Activated CD4-positive, alpha-beta memory T cell treated with anti-CD3 and anti-CD28 coated beads for 36 hours (primary cell): ENCODE data around the gene TMEM178B. TPM values are rescaled to one million over a fixed set of nuclear protein-coding genes. Genes with fewer than 3 reads are reported as not detected.

ENCODE experiments used
- CTCF ChIA-PET: fragments of 350-600 bp; sonication (Branson Sonifier 250); formaldehyde crosslinking; loops from one replicate; lab custom pipeline; 2021; ENCODE audit warnings: antibody characterized with exemption, inconsistent platforms; lab: Charles Lee
- POLR2A ChIA-PET: fragments of 350-600 bp; sonication (Branson Sonifier 250); formaldehyde crosslinking; loops from one replicate; lab custom pipeline; 2021; ENCODE audit warnings: antibody characterized with exemption; lab: Charles Lee
- DNase-seq: peaks from one replicate; pipeline ENCODE4 v3.0.0-alpha.2; 2020
- H3K27ac Mint-ChIP-seq: one replicate; pipeline ENCODE4 v1.8.0; 2021; ENCODE audit warnings: mixed read lengths
- H3K27me3 Mint-ChIP-seq: one replicate; pipeline ENCODE4 v1.8.0; 2021; ENCODE audit warnings: mixed read lengths
- H3K36me3 Mint-ChIP-seq: one replicate; pipeline ENCODE4 v1.8.0; 2021; ENCODE audit warnings: mixed read lengths
- H3K4me1 Mint-ChIP-seq: one replicate; pipeline ENCODE4 v1.8.0; 2021; ENCODE audit warnings: low read depth, mixed read lengths
- H3K4me3 Mint-ChIP-seq: one replicate; pipeline ENCODE4 v1.8.0; 2021; ENCODE audit warnings: mild to moderate bottlenecking, mixed read lengths
- H3K9me3 Mint-ChIP-seq: one replicate; pipeline ENCODE4 v1.8.0; 2021; ENCODE audit warnings: mixed read lengths
- intact Hi-C: fragments of 100-400 bp; cut with micrococcal nuclease; formaldehyde crosslinking; loops from one replicate; pipeline ENCODE4 v1.15.1; 2023
- total RNA-seq, 2 experiments: library from RNA; stranded (reverse); gene quantifications; one replicate each; pipeline ENCODE4 v1.2.3, GENCODE V29; 2021

TMEM178B gene
- total RNA-seq, 2 experiments from 2014 or later = 0.58 to 0.81 TPM

DNA sequence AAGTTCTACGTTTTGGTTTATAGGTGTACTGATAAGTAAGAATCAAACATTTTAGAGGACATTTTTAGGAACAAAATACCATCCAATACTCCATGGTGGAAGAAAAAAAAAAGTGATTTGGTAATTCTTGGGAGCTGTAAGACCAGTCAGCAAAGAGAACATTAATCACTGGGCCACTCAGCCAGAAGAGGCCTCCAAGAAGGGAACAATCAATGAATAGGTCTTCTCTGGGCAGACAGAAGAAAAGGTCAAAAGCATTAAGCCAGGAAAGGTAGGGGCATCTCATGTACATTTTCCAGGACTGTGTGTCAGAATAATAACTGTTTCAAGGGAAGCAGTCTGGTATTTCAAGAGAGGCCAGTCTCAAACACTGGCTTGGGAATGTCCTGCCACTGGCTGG lies 286.9 kb downstream of the TMEM178B start:
- intact Hi-C loops = no loop called here
- ChIA-PET CTCF (no interaction called here), POLR2A (no interaction called here)
- Mint-ChIP-seq H3K9me3 (no peaks in the 10 kb centered on the region), H3K4me3 (no peak overlapping the region), H3K36me3 (no peaks in the 10 kb centered on the region), H3K27me3 (peaks cover 3% of the 10 kb centered on the region), H3K27ac (no peak overlapping the region), H3K4me1 (no peaks in the 10 kb centered on the region)
- no peak for DNase-seq

DNA sequence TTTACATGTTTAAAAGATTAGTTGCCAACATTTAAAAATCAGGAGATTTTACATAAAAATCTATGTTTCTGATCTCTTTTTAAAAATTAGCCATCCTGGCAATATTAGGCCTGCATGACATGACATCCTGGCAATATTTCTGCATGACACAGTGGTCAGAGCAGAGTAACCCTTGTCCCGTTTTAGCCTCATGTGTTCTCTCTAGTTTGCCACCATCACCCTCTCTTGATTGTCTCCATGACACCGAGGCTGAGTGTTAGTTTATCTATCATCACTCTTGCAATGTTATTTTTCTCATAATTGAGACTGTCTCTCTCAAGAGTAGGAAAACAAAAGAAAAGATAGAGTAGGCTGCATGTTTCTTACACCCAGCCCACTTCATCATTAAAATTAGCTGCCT lies 287.6 kb downstream of the TMEM178B start:
- ChIA-PET POLR2A (no interaction called here), CTCF (no interaction called here)

DNA sequence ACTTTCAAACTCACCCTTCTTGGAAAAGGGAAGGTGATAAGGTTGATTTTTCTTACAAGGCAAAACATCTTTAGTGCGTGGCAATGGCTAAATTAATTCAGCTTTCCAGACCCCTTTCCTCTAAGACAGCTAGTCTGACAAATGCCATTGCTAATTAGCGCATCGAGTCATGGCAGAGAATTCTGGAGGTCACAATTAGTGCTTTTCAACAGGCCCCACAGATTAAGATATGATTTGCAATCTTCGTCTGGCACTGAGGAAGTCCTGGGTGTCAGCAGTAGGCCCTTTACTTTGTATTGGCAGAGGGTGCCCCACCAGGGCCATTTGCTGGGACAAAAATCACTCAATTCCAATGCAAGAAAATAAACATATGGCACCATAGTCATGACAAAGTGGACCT lies 288.1 kb downstream of the TMEM178B start:
- Mint-ChIP-seq H3K4me1 (no peaks in the 10 kb centered on the region), H3K27me3 (peaks cover 3% of the 10 kb centered on the region), H3K27ac (no peak overlapping the region), H3K9me3 (no peaks in the 10 kb centered on the region), H3K36me3 (no peaks in the 10 kb centered on the region), H3K4me3 (no peak overlapping the region)
- POLR2A ChIA-PET = no interaction called here
- no peak for DNase-seq
- intact Hi-C loops = no loop called here
- CTCF ChIA-PET = no interaction called here

More for the DNA sequence above, 287.6 kb downstream of the TMEM178B start:
- Mint-ChIP-seq H3K27ac (no peak overlapping the region), H3K9me3 (no peaks in the 10 kb centered on the region), H3K4me3 (no peak overlapping the region), H3K36me3 (no peaks in the 10 kb centered on the region), H3K4me1 (no peaks in the 10 kb centered on the region), H3K27me3 (peaks cover 3% of the 10 kb centered on the region)
- intact Hi-C loops = no loop called here
- DNase-seq = no peak

DNA sequence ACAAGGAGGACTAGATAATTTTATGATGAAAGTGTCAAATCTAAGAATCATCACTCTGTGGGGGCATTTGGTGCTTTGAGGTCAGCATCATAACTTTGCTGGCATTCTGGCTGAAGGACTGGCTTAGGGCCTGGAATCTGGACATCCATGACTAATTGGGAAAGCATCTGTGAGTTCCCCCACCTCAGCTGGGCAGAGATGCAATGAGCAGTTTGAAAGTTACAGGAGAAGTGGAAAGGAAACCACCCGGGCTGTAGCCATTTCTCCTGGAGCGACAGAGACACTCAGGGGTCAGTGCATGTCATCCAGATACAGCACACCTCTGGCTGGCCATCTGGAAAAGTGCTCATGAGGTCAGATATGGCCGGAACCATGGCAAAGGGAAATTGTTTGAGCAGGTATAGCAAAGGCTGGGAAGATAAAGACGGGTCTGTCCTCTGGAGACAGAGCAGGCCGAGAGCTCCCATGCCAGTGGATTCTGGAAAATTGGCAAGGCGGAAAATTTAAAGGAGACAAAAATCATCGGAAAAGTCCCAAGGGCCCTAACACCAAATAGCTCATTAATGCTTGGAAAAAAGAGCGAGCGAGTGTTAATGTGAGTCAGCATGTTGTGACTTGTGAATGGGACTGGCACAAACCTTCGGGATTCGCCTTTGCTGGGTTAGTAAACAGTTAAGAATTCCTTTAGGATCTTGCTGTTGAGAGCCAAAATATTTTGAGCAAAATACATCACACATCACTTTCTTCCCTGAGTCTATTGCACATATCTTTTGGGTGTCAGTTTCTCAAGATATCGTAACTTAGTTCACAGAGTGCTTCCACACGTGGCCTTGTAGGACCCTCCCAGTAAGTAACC lies 288.9 kb downstream of the TMEM178B start:
- POLR2A ChIA-PET = no interaction called here
- H3K27ac Mint-ChIP-seq = no peak overlapping the region
- H3K36me3 Mint-ChIP-seq = no peaks in the 10 kb centered on the region

DNA sequence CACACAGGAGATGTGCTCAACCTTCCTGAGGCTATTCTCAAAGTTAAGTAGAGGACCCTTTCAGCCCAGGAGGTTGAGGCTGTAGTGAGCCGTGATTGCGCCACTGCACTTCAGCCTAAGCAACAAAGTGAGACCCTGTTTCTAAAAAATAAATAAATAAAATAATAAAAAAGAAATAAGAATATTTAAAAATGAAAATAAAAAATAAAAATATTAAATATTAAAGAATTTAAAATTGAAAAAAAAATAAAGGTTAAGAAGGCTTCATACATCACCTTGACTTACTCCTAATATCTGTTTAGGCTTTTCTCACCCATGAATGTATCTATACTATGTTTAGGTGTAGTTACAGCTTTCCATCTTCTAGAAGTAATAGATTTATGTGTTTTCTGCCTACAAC lies 289.9 kb downstream of the TMEM178B start:
- intact Hi-C loops = no loop called here
- H3K4me3 Mint-ChIP-seq = no peak overlapping the region
- H3K4me1 Mint-ChIP-seq = no peaks in the 10 kb centered on the region
- H3K27ac Mint-ChIP-seq = no peak overlapping the region
- no peaks in the 10 kb centered on the region for H3K36me3 Mint-ChIP-seq
- no peaks in the 10 kb centered on the region for H3K9me3 Mint-ChIP-seq
- DNase-seq = no peak
- ChIA-PET CTCF (no interaction called here), POLR2A (no interaction called here)
- no peaks in the 10 kb centered on the region for H3K27me3 Mint-ChIP-seq

More for the DNA sequence above, 288.9 kb downstream of the TMEM178B start:
- intact Hi-C loops = no loop called here
- H3K4me3 Mint-ChIP-seq = no peak overlapping the region
- no peak for DNase-seq
- CTCF ChIA-PET = no interaction called here
- no peaks in the 10 kb centered on the region for H3K27me3 Mint-ChIP-seq
- no peaks in the 10 kb centered on the region for H3K4me1 Mint-ChIP-seq
- H3K9me3 Mint-ChIP-seq = no peaks in the 10 kb centered on the region

DNA sequence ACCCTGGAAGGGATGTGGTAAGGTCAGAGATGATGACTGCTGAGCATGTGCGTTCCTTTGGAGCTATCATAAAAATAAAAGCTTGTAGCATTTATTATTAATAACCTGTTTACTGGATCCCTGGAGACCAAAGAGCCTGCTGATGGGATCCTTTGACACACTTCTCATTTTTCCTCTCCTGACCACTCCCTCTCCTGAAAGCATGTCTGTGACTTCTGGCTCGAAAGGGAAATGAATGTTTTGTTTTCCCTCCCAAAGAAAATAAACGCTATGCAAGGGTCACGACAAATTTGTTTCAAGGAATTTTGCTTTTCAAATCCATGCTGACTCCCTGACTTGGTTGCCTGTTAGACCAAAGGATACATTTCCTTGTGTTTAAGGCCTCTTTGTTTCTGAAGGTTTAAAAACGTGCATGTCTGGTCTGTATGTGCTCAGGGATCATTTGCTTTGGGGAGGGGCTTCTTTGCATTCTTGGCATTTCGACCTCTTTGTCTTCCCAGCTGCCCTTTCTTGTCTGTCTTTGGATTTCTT lies 292.3 kb downstream of the TMEM178B start:
- intact Hi-C loops = no loop called here
- Mint-ChIP-seq H3K4me1 (no peaks in the 10 kb centered on the region), H3K27me3 (no peaks in the 10 kb centered on the region), H3K9me3 (no peaks in the 10 kb centered on the region), H3K27ac (no peak overlapping the region), H3K36me3 (no peaks in the 10 kb centered on the region), H3K4me3 (no peak overlapping the region)
- no peak for DNase-seq
- CTCF ChIA-PET = no interaction called here
- POLR2A ChIA-PET = no interaction called here

DNA sequence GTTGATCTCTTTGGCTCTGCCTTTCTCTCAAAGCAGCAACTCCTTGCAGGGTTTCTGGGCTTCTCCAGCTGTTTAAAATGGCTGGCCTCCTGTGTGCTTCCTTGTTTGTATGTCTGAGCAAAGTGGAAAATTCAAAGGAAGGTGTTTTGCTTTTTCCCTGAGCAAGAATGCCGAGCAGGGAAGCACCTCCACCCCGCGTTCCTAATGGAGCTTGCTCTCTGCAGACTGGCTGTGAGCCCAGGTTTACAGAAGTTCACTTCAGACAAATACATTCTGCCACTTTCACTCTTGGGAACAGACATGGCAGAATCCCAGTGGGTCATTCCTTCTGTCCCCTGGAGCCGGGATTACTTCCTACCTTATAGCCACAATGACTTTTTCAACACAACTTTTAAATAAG lies 295.6 kb downstream of the TMEM178B start:
- Mint-ChIP-seq H3K27me3 (no peaks in the 10 kb centered on the region), H3K4me1 (no peaks in the 10 kb centered on the region), H3K4me3 (no peak overlapping the region), H3K27ac (no peak overlapping the region), H3K9me3 (no peaks in the 10 kb centered on the region), H3K36me3 (no peaks in the 10 kb centered on the region)
- ChIA-PET CTCF (no interaction called here), POLR2A (interaction anchor here (0.6 kb wide), 1 partner anchor 329 kb away, joined by 3 read pairs; no protein-coding TSS in a partner anchor)
- intact Hi-C loops = no loop called here
- DNase-seq = no peak

DNA sequence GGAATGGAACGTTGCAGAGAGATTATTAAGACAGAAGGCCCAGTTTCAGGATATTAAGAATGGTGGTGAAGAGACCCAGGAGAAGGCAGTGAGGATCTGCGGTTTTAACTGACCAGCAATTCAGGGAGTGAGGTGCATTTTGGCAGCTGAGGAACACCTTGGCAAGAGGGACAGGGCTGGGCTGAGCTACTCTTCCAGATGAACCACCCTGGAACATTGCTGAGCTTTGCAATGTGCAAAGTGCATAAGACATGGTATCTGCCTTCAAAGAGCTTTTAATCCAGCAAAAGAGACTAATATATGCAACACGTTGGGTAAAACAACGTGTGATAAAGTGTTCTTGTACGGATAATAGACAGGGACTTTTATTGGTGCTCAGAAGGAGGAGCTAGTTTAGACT lies 296.3 kb downstream of the TMEM178B start:
- no peaks in the 10 kb centered on the region for H3K36me3 Mint-ChIP-seq
- no peak overlapping the region for H3K27ac Mint-ChIP-seq
- intact Hi-C loops = no loop called here
- no peaks in the 10 kb centered on the region for H3K9me3 Mint-ChIP-seq
- H3K27me3 Mint-ChIP-seq = no peaks in the 10 kb centered on the region
- ChIA-PET POLR2A (interaction anchor here (0.6 kb wide), 1 partner anchor 330 kb away, joined by 3 read pairs; no protein-coding TSS in a partner anchor), CTCF (no interaction called here)
- no peak overlapping the region for H3K4me3 Mint-ChIP-seq
- no peaks in the 10 kb centered on the region for H3K4me1 Mint-ChIP-seq
- no peak for DNase-seq

DNA sequence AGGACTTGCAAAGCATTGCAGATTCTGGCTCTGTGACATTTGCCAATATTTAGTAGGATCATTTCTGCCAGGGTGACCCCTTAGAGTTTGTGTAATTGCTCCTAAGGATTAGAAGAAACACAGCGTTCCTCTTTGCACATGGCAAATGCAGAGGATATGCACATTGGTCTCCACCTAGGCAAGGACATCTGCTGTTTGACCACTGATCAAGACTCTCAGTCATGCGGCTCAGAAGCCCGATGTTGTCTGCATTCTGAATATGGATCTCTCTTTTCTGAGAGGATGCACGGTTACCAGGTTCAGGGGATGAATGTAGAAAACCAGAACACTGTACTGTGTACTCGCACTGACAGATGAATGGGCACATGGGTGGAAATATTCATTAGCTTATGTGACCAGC lies 296.8 kb downstream of the TMEM178B start:
- DNase-seq = no peak
- H3K4me3 Mint-ChIP-seq = no peak overlapping the region
- no peaks in the 10 kb centered on the region for H3K4me1 Mint-ChIP-seq
- ChIA-PET CTCF (no interaction called here), POLR2A (no interaction called here)
- intact Hi-C loops = no loop called here
- no peaks in the 10 kb centered on the region for H3K36me3 Mint-ChIP-seq
- no peak overlapping the region for H3K27ac Mint-ChIP-seq
- H3K9me3 Mint-ChIP-seq = no peaks in the 10 kb centered on the region
- H3K27me3 Mint-ChIP-seq = no peaks in the 10 kb centered on the region

DNA sequence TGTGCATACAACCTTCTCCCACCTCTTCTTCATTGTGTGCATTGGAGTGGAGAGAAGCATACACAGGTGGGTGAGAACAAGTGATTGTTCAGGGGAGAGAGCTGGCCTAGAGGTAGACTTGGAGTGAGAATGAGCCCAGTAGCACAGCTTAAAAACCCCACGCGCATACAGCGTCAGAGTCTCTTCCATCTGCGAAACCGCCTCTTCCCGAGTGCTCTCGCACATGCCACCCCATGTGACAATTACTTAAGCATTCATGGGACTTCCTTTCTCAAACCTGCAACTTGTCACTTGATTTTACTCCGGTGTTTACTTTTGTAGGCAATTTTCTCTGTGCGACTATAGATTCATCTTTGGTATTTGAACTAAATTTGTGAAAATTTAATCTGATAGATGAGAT lies 300.6 kb downstream of the TMEM178B start:
- H3K27ac Mint-ChIP-seq = no peak overlapping the region
- no peaks in the 10 kb centered on the region for H3K36me3 Mint-ChIP-seq

DNA sequence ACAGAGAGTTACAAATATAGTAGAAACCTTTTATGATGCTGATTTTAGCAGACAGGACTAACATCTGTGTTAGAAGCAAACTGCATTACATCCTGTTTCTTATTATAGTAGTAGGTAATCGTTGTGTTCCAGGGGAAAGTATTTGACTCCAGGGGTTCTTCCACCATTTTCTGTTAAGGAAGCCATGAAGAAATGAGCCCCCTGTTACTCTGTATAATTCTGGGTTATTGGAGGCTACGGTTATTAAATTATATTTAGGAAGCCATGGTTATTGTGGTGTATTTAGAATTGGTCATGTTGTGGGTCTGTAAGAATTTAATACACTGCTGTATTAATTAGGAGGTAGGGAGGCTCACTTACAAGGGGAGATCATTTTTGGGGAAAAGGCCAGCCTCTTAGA lies 301.6 kb downstream of the TMEM178B start:
- ChIA-PET CTCF (no interaction called here), POLR2A (no interaction called here)
- no peaks in the 10 kb centered on the region for H3K27me3 Mint-ChIP-seq
- H3K9me3 Mint-ChIP-seq = no peaks in the 10 kb centered on the region
- no peak for DNase-seq
- intact Hi-C loops = no loop called here
- H3K4me3 Mint-ChIP-seq = no peak overlapping the region
- H3K4me1 Mint-ChIP-seq = no peaks in the 10 kb centered on the region
- H3K36me3 Mint-ChIP-seq = no peaks in the 10 kb centered on the region
- no peak overlapping the region for H3K27ac Mint-ChIP-seq

More for the DNA sequence above, 300.6 kb downstream of the TMEM178B start:
- no peaks in the 10 kb centered on the region for H3K27me3 Mint-ChIP-seq
- no peaks in the 10 kb centered on the region for H3K9me3 Mint-ChIP-seq
- intact Hi-C loops = no loop called here
- ChIA-PET POLR2A (no interaction called here), CTCF (interaction anchor here (0.8 kb wide), 1 partner anchor 13 kb away, joined by 3 read pairs; no protein-coding TSS in a partner anchor)
- no peak for DNase-seq
- no peaks in the 10 kb centered on the region for H3K4me1 Mint-ChIP-seq
- no peak overlapping the region for H3K4me3 Mint-ChIP-seq

DNA sequence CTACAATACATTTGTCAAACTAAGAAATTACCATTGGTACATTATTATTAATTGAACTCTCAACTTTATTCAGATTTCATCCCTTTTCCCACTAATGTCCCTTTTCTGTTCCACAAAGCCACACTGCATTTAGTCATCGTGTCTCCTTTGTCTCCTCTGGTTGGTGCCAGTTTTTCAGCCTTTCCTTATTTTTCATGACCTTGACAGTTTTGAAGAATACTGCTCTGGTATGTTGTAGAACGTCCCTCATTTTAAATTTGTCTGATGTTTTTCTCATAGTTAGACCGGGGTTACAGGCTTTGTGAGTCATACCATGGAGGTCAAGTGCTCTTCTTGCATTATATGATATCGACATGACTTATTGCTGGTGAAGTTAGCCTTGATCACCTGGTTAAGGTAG lies 304.0 kb downstream of the TMEM178B start:
- ChIA-PET POLR2A (no interaction called here), CTCF (no interaction called here)
- no peak overlapping the region for H3K27ac Mint-ChIP-seq
- H3K36me3 Mint-ChIP-seq = no peaks in the 10 kb centered on the region
- no peak for DNase-seq
- no peak overlapping the region for H3K4me3 Mint-ChIP-seq
- intact Hi-C loops = no loop called here
- H3K27me3 Mint-ChIP-seq = no peaks in the 10 kb centered on the region
- H3K9me3 Mint-ChIP-seq = no peaks in the 10 kb centered on the region
- no peaks in the 10 kb centered on the region for H3K4me1 Mint-ChIP-seq

DNA sequence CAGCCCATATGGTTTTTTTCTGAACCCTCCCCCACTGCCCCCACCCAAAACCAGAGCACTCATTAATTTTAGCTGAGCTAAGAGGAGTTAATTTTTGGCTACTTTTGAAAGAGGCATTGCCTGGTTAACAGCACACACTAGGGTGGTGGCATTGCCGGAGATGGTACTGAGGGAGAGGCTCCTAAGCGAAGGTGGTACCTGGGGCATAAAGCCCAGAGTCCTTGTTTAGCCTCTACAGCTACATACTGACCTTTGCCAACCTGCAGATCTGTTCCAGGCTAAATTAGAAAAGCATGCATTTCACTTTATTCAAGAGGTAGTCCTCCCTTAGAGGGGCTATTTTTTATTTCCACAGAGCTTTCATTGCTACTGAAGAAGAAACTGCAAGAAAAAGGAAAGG lies 304.5 kb downstream of the TMEM178B start:
- no peaks in the 10 kb centered on the region for H3K9me3 Mint-ChIP-seq
- CTCF ChIA-PET = no interaction called here
- intact Hi-C loops = no loop called here
- DNase-seq = no peak
- no peak overlapping the region for H3K4me3 Mint-ChIP-seq
- H3K36me3 Mint-ChIP-seq = no peaks in the 10 kb centered on the region
- no peak overlapping the region for H3K27ac Mint-ChIP-seq
- POLR2A ChIA-PET = no interaction called here
- H3K4me1 Mint-ChIP-seq = no peaks in the 10 kb centered on the region
- no peaks in the 10 kb centered on the region for H3K27me3 Mint-ChIP-seq
